ENCODE results near the gene MAS1L. TPM values are rescaled to one million over a fixed set of nuclear protein-coding genes. Genes with fewer than 3 reads are reported as not detected.

Gene MAS1L
- total and polyA plus RNA-seq, 2 donors from 2014 or later = not detected

DNA sequence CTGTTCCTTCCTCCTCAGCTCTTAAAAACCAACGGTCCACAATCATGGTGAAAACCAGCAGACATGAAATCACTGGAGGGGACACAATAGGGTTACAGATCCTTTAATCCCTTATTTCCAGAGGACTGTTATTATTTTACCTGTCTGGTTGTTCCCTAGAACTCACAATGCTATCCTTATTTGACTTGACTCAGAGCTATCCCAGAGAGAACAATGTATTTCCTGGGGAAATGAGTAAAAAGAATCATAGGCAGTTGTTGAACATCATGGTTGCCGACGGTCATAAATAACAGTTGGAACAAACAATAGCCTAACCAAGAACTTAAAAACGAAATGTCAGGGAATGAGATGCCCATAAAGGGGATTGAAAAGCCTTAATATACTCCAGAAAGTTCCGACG lies 21.5 kb downstream of the MAS1L start:
- intact Hi-C loops (cut with DNase I) = no loop called here
- DNase-seq (no peak), FAIRE-seq (no peak)
- Histone ChIP-seq H3K9ac (ENCODE audit: low read length in 3 of 3) (no peak overlapping the region), H3K9me3 (ENCODE audit: control insufficient read depth in 2 of 3, insufficient read depth in 1 of 3, low read length in 3 of 3) (no peaks in the 10 kb centered on the region), H3K27me3 (ENCODE audit: control insufficient read depth, insufficient read depth, low read length) (no peaks in the 10 kb centered on the region), H3K27ac (ENCODE audit: low read depth in 2 of 2, low read length in 2 of 2) (no peak overlapping the region), H3K4me3 (ENCODE audit: low read length in 3 of 3) (no peak overlapping the region), H3K4me1 (ENCODE audit: control insufficient read depth in 2 of 3, insufficient read depth in 2 of 3, low read depth in 1 of 3, low read length in 3 of 3) (no peaks in the 10 kb centered on the region), H3K36me3 (ENCODE audit: control insufficient read depth in 2 of 3, insufficient read depth in 3 of 3, low read length in 3 of 3) (no peaks in the 10 kb centered on the region)
- TF ChIP-seq, protein P1, sequence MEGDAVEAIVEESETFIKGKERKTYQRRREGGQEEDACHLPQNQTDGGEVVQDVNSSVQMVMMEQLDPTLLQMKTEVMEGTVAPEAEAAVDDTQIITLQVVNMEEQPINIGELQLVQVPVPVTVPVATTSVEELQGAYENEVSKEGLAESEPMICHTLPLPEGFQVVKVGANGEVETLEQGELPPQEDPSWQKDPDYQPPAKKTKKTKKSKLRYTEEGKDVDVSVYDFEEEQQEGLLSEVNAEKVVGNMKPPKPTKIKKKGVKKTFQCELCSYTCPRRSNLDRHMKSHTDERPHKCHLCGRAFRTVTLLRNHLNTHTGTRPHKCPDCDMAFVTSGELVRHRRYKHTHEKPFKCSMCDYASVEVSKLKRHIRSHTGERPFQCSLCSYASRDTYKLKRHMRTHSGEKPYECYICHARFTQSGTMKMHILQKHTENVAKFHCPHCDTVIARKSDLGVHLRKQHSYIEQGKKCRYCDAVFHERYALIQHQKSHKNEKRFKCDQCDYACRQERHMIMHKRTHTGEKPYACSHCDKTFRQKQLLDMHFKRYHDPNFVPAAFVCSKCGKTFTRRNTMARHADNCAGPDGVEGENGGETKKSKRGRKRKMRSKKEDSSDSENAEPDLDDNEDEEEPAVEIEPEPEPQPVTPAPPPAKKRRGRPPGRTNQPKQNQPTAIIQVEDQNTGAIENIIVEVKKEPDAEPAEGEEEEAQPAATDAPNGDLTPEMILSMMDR (IDR thresholded peaks at IDR 0.05; ENCODE audit: borderline replicate concordance, extremely low read depth, insufficient read depth) = no peak

DNA sequence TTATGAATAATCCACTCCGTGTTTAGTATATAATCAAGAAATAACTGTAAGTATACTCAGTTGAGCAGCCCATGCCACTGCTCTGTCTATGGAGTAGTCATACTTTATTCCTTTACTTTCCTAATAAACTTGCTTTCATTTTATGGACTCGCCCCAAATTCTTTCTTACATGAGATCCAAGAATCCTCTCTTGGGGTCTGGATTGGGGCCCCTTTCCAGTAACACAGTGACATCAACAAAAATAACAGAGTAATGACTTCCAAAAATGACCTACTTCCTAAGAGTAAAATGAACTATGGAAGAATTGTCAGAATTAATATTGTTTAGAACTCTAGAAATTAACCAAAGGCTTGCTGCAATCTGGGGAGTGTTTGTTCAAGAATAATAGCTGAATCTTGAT lies 22.0 kb downstream of the MAS1L start:
- Histone ChIP-seq H3K9me3 (ENCODE audit: control insufficient read depth in 2 of 3, insufficient read depth in 1 of 3, low read length in 3 of 3) (no peaks in the 10 kb centered on the region), H3K9ac (ENCODE audit: low read length in 3 of 3) (no peak overlapping the region), H3K4me3 (ENCODE audit: low read length in 3 of 3) (no peak overlapping the region), H3K27ac (ENCODE audit: low read depth in 2 of 2, low read length in 2 of 2) (no peak overlapping the region), H3K27me3 (ENCODE audit: control insufficient read depth, insufficient read depth, low read length) (no peaks in the 10 kb centered on the region), H3K36me3 (ENCODE audit: control insufficient read depth in 2 of 3, insufficient read depth in 3 of 3, low read length in 3 of 3) (no peaks in the 10 kb centered on the region), H3K4me1 (ENCODE audit: control insufficient read depth in 2 of 3, insufficient read depth in 2 of 3, low read depth in 1 of 3, low read length in 3 of 3) (no peaks in the 10 kb centered on the region)
- intact Hi-C loops (cut with DNase I) = no loop called here
- DNase-seq (no peak), FAIRE-seq (no peak)
- TF ChIP-seq, protein P1 (IDR thresholded peaks at IDR 0.05; ENCODE audit: borderline replicate concordance, extremely low read depth, insufficient read depth) = no peak

DNA sequence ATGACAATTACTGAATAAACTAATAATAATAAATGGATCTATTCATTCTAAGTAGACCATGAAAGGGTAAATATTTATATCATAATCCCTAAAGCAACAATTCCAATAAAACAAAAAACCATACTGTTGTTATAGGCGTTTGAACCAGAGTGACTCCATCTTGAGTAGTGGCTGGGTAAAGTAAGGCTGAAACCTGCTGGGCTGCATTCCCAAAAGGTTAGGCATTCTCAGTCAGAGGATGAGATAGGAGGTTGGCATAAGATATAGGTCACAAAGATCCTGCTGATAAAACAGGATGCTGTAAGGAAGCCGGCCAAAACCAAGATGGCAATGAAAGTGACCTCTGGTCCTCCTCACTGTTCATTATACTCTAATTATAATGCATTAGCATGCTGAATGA lies 22.5 kb downstream of the MAS1L start:
- no peak for FAIRE-seq
- Histone ChIP-seq H3K9ac (ENCODE audit: low read length in 3 of 3) (no peak overlapping the region), H3K27me3 (ENCODE audit: control insufficient read depth, insufficient read depth, low read length) (no peaks in the 10 kb centered on the region), H3K4me1 (ENCODE audit: control insufficient read depth in 2 of 3, insufficient read depth in 2 of 3, low read depth in 1 of 3, low read length in 3 of 3) (no peaks in the 10 kb centered on the region), H3K27ac (ENCODE audit: low read depth in 2 of 2, low read length in 2 of 2) (no peak overlapping the region), H3K36me3 (ENCODE audit: control insufficient read depth in 2 of 3, insufficient read depth in 3 of 3, low read length in 3 of 3) (no peaks in the 10 kb centered on the region), H3K9me3 (ENCODE audit: control insufficient read depth in 2 of 3, insufficient read depth in 1 of 3, low read length in 3 of 3) (no peaks in the 10 kb centered on the region), H3K4me3 (ENCODE audit: low read length in 3 of 3) (no peak overlapping the region)
- intact Hi-C loops (cut with DNase I) = no loop called here
- no peak for DNase-seq
- TF ChIP-seq, protein P1 (IDR thresholded peaks at IDR 0.05; ENCODE audit: borderline replicate concordance, extremely low read depth, insufficient read depth) = no peak

DNA sequence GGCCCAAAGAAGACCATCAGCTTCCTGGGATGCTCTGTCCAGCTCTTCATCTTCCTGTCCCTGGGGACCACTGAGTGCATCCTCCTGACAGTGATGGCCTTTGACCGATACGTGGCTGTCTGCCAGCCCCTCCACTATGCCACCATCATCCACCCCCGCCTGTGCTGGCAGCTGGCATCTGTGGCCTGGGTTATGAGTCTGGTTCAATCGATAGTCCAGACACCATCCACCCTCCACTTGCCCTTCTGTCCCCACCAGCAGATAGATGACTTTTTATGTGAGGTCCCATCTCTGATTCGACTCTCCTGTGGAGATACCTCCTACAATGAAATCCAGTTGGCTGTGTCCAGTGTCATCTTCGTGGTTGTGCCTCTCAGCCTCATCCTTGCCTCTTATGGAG lies 25.7 kb downstream of the MAS1L start:
- intact Hi-C loops (cut with DNase I) = no loop called here
- no peaks in the 10 kb centered on the region for H3K27me3 ChIP-seq (ENCODE audit: control insufficient read depth, insufficient read depth, low read length)
- H3K36me3 ChIP-seq (ENCODE audit: control insufficient read depth in 2 of 3, insufficient read depth in 3 of 3, low read length in 3 of 3) = no peaks in the 10 kb centered on the region
- H3K4me3 ChIP-seq (ENCODE audit: low read length in 3 of 3) = no peak overlapping the region
- H3K9me3 ChIP-seq (ENCODE audit: control insufficient read depth in 2 of 3, insufficient read depth in 1 of 3, low read length in 3 of 3) = no peaks in the 10 kb centered on the region
- no peak overlapping the region for H3K9ac ChIP-seq (ENCODE audit: low read length in 3 of 3)
- H3K27ac ChIP-seq (ENCODE audit: low read depth in 2 of 2, low read length in 2 of 2) = no peak overlapping the region
- no peaks in the 10 kb centered on the region for H3K4me1 ChIP-seq (ENCODE audit: control insufficient read depth in 2 of 3, insufficient read depth in 2 of 3, low read depth in 1 of 3, low read length in 3 of 3)
- FAIRE-seq = no peak
- TF ChIP-seq, protein P1 (IDR thresholded peaks at IDR 0.05; ENCODE audit: borderline replicate concordance, extremely low read depth, insufficient read depth) = no peak
- no peak for DNase-seq

All from kidney (tissue), 14 donors.